ENCODE data around the gene FYN.

The FYN gene

GRCh38 chr6:111806165-111806547, 67.1 kb downstream of the FYN start:
- TF ChIP-seq CTCF (IDR thresholded peaks at IDR 0.05; ENCODE audit: low read depth, low read length): no peak
- H3K27ac ChIP-seq: no peak overlapping the region
- DNase-seq: no peak
- no peak overlapping the region for H3K4me3 ChIP-seq (ENCODE audit: low read depth, low read length)
- no peaks in the 10 kb centered on the region for H3K36me3 ChIP-seq
- no peaks in the 10 kb centered on the region for H3K27me3 ChIP-seq (ENCODE audit: insufficient read depth, low read depth, severe bottlenecking)
- no peaks in the 10 kb centered on the region for H3K9me3 ChIP-seq (ENCODE audit: severe bottlenecking)

- DNase-seq: no peak
- H3K27ac ChIP-seq: no peak overlapping the region
These were observed 67.6 kb downstream of the FYN start for GRCh38 chr6:111805511-111806164.

GRCh38 chr6:111804627-111805235, 68.5 kb downstream of the FYN start:
- no peak for TF ChIP-seq CTCF (IDR thresholded peaks at IDR 0.05; ENCODE audit: low read depth, low read length)
- Histone ChIP-seq H3K27me3 (ENCODE audit: insufficient read depth, low read depth, severe bottlenecking) (no peaks in the 10 kb centered on the region), H3K4me3 (ENCODE audit: low read depth, low read length) (no peak overlapping the region), H3K36me3 (no peaks in the 10 kb centered on the region), H3K27ac (no peak overlapping the region), H3K9me3 (ENCODE audit: severe bottlenecking) (no peaks in the 10 kb centered on the region)
- DNase-seq: no peak

More at GRCh38 chr6:111805511-111806164, 67.6 kb downstream of the FYN start:
- no peak overlapping the region for H3K4me3 ChIP-seq (ENCODE audit: low read depth, low read length)
- no peaks in the 10 kb centered on the region for H3K9me3 ChIP-seq (ENCODE audit: severe bottlenecking)
- TF ChIP-seq CTCF (IDR thresholded peaks at IDR 0.05; ENCODE audit: low read depth, low read length): no peak
- H3K36me3 ChIP-seq: no peaks in the 10 kb centered on the region
- H3K27me3 ChIP-seq (ENCODE audit: insufficient read depth, low read depth, severe bottlenecking): no peaks in the 10 kb centered on the region

GRCh38 chr6:111803804-111804203, 69.4 kb downstream of the FYN start:
- TF ChIP-seq CTCF (IDR thresholded peaks at IDR 0.05; ENCODE audit: low read depth, low read length): no peak
- Histone ChIP-seq H3K36me3 (no peaks in the 10 kb centered on the region), H3K9me3 (ENCODE audit: severe bottlenecking) (no peaks in the 10 kb centered on the region), H3K27me3 (ENCODE audit: insufficient read depth, low read depth, severe bottlenecking) (no peaks in the 10 kb centered on the region), H3K27ac (no peak overlapping the region), H3K4me3 (ENCODE audit: low read depth, low read length) (no peak overlapping the region)
- no peak for DNase-seq

- no peaks in the 10 kb centered on the region for H3K36me3 ChIP-seq
- DNase-seq: no peak
- no peaks in the 10 kb centered on the region for H3K27me3 ChIP-seq (ENCODE audit: insufficient read depth, low read depth, severe bottlenecking)
- no peak overlapping the region for H3K4me3 ChIP-seq (ENCODE audit: low read depth, low read length)
- H3K27ac ChIP-seq: no peak overlapping the region
- no peak for TF ChIP-seq CTCF (IDR thresholded peaks at IDR 0.05; ENCODE audit: low read depth, low read length)
- no peaks in the 10 kb centered on the region for H3K9me3 ChIP-seq (ENCODE audit: severe bottlenecking)
These were observed 69.9 kb downstream of the FYN start for GRCh38 chr6:111803371-111803770.
